Skin of body (tissue), 2 donors: Measurements from ENCODE around the gene VSTM4. TPM values are rescaled to one million over a fixed set of nuclear protein-coding genes. Genes with fewer than 3 reads are reported as not detected.

Experiments used
- DNase-seq: peaks from one replicate; lab custom pipeline; 2025; lab: John Stamatoyannopoulos, UW
- total RNA-seq: library from RNA; depleted of rRNA; stranded (reverse); fragments of >200 nt; gene quantifications from one replicate; pipeline ENCODE4 v1.2.3, GENCODE V29; 2014

VSTM4 gene
- total RNA-seq, 1 donor from 2014 or later, result 40.5 TPM

GRCh38 chr10:49117376-49118070, 2.2 kb upstream of the VSTM4 start:
- no peak for DNase-seq

GRCh38 chr10:49116509-49117375, 1.4 kb upstream of the VSTM4 start:
- DNase-seq, result no peak

- DNase-seq, result no peak
Measured at GRCh38 chr10:49115796-49116508, 630 bp upstream of the VSTM4 start.

GRCh38 chr10:49114718-49115014, 656 bp downstream of the VSTM4 start:
- DNase-seq, result no peak

GRCh38 chr10:49113741-49114141, 1.6 kb downstream of the VSTM4 start:
- DNase-seq, result no peak

GRCh38 chr10:49112851-49113250, 2.5 kb downstream of the VSTM4 start:
- DNase-seq, result no peak

- DNase-seq, result no peak
Measured at GRCh38 chr10:49112098-49112497, 3.2 kb downstream of the VSTM4 start.

- no peak for DNase-seq
Measured at GRCh38 chr10:49111320-49111698, 4.0 kb downstream of the VSTM4 start.

GRCh38 chr10:49110684-49111319, 4.5 kb downstream of the VSTM4 start:
- DNase-seq, result no peak

GRCh38 chr10:49109669-49110340, 5.5 kb downstream of the VSTM4 start:
- peak; percentile 95 for DNase-seq

- no peak for DNase-seq
Measured at GRCh38 chr10:49108656-49109055, 6.7 kb downstream of the VSTM4 start.

GRCh38 chr10:49107887-49108267, 7.4 kb downstream of the VSTM4 start:
- DNase-seq, result no peak

- no peak for DNase-seq
Measured at GRCh38 chr10:49107111-49107886, 8.0 kb downstream of the VSTM4 start.

GRCh38 chr10:49106451-49106850, 8.9 kb downstream of the VSTM4 start:
- DNase-seq, result no peak

GRCh38 chr10:49105076-49105475, 10.2 kb downstream of the VSTM4 start:
- DNase-seq, result no peak

GRCh38 chr10:49104323-49104722, 11.0 kb downstream of the VSTM4 start:
- DNase-seq, result no peak

- no peak for DNase-seq
Measured at GRCh38 chr10:49103761-49104160, 11.6 kb downstream of the VSTM4 start.

- no peak for DNase-seq
Measured at GRCh38 chr10:49099046-49099445, 16.3 kb downstream of the VSTM4 start.

- no peak for DNase-seq
Measured at GRCh38 chr10:49096890-49097445, 18.4 kb downstream of the VSTM4 start.

- DNase-seq, result peak; percentile 36
Measured at GRCh38 chr10:49094646-49095045, 20.7 kb downstream of the VSTM4 start.
